HFF-Myc (cell line): ENCODE results near the gene SIVA1.

ENCODE experiments used
- DNase-seq: peaks from one replicate; pipeline ENCODE4 v3.0.0-alpha.2; 2011; ENCODE audit warnings: low read depth; ENCODE audit errors: extremely low read depth
- H3K4me3 ChIP-seq: replicated peaks from 2 replicates; pipeline ENCODE4 v1.5.1; 2011; ENCODE audit warnings: low read depth, mild to moderate bottlenecking, control low read depth, low read length
- TF ChIP-seq, protein P1 (sequence below): IDR thresholded peaks from 2 replicates; pipeline ENCODE4 v1.5.1; 2012; ENCODE audit warnings: mild to moderate bottlenecking, low read depth, low read length, control low read depth; ENCODE audit errors: missing control alignments

The SIVA1 gene

GRCh38 chr14:104752423-104752734, 568 bp upstream of the SIVA1 start:
- H3K4me3 ChIP-seq: peak overlapping the region; percentile 88
- TF ChIP-seq, protein P1, sequence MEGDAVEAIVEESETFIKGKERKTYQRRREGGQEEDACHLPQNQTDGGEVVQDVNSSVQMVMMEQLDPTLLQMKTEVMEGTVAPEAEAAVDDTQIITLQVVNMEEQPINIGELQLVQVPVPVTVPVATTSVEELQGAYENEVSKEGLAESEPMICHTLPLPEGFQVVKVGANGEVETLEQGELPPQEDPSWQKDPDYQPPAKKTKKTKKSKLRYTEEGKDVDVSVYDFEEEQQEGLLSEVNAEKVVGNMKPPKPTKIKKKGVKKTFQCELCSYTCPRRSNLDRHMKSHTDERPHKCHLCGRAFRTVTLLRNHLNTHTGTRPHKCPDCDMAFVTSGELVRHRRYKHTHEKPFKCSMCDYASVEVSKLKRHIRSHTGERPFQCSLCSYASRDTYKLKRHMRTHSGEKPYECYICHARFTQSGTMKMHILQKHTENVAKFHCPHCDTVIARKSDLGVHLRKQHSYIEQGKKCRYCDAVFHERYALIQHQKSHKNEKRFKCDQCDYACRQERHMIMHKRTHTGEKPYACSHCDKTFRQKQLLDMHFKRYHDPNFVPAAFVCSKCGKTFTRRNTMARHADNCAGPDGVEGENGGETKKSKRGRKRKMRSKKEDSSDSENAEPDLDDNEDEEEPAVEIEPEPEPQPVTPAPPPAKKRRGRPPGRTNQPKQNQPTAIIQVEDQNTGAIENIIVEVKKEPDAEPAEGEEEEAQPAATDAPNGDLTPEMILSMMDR: no peak
- DNase-seq: no peak

- no peak for DNase-seq
- TF ChIP-seq, protein P1: no peak
- H3K4me3 ChIP-seq: peak overlapping the region; percentile 88
Measured at GRCh38 chr14:104753528-104754212, 723 bp downstream of the SIVA1 start.

GRCh38 chr14:104754213-104754851, 1.4 kb downstream of the SIVA1 start:
- TF ChIP-seq, protein P1: no peak
- no peak for DNase-seq
- peak overlapping the region; percentile 88 for H3K4me3 ChIP-seq

GRCh38 chr14:104755621-104756020, 2.7 kb downstream of the SIVA1 start:
- no peak overlapping the region for H3K4me3 ChIP-seq
- DNase-seq: no peak
- TF ChIP-seq, protein P1: no peak

- no peak overlapping the region for H3K4me3 ChIP-seq
- no peak for DNase-seq
- TF ChIP-seq, protein P1: no peak
Measured at GRCh38 chr14:104756477-104757237, 3.7 kb downstream of the SIVA1 start.

DNA sequence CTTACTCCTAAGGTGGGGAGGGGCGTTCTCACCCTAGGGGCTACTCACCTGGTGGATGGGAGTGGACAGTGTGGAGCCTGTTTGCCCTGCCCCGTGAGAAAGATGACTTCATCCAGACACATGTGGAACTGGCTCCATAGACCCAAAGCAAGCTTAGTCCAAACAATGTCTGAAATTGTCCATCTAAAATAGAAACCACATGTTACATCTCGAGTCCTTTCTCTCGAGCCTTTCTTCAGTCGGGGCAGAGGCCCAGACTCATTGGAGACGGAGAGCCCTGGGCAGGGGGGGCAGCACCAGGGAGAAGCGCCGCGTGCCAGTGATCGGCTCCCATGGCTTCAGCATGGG, 4.3 kb downstream of the SIVA1 start:
- H3K4me3 ChIP-seq: no peak overlapping the region
- TF ChIP-seq, protein P1: no peak
- DNase-seq: no peak
